Measurements from ENCODE around the gene SPACA6. TPM values are rescaled to one million over a fixed set of nuclear protein-coding genes. Genes with fewer than 3 reads are reported as not detected.
"Not testable (repeated sequence)": the region's sequence is repeated elsewhere in the genome, so short reads cannot be mapped to it uniquely, and the experiment has no call there.

The SPACA6 gene
- total and polyA plus RNA-seq, 2 donors, result 6.3 to 19.3 TPM

GRCh38 chr19:51675911-51676565 is 17.1 kb upstream of the SPACA6 start:
- not testable (repeated sequence) for H3K4me3 ChIP-seq (ENCODE audit: low read depth, low read length); H3K27ac ChIP-seq (ENCODE audit: low read depth); DNase-seq (ENCODE audit: extremely low spot score); H3K4me1 ChIP-seq (ENCODE audit: insufficient read depth); H3K36me3 ChIP-seq (ENCODE audit: insufficient read depth)
- WGBS, result 67% methylated on average over 7 of the region's 7 CpGs

DNA sequence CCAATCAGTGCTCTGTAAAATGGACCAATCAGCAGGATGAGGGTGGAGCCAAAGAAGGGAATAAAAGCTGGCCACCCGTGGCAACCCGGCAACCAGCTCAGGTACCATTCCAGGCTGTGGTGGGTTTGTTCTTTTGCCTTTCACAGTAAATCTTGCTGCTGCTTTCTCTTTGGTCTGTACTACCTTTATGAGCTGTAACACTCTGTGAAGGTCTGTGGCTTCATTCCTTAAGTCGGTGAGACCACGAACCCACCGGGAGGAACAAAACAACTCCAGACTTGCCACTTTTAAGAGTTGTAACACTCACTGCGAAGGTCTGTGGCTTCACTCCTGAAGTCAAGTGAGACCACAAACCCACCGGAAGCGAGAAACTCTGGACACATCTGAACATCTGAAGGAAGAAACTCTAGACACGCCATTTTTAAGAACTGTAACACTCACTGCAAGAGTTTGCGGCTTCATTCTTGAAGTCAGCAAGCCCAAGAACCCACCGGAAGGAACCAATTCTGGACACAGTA is 16.5 kb upstream of the SPACA6 start:
- 67% methylated on average over 11 of the region's 11 CpGs for WGBS
- H3K4me3 ChIP-seq (ENCODE audit: low read depth, low read length), result no peak overlapping the region
- DNase-seq (ENCODE audit: extremely low spot score), result no peak
- H3K27ac ChIP-seq (ENCODE audit: low read depth), result no peak overlapping the region
- no peaks in the 10 kb centered on the region for H3K4me1 ChIP-seq (ENCODE audit: insufficient read depth)
- no peaks in the 10 kb centered on the region for H3K36me3 ChIP-seq (ENCODE audit: insufficient read depth)

DNA sequence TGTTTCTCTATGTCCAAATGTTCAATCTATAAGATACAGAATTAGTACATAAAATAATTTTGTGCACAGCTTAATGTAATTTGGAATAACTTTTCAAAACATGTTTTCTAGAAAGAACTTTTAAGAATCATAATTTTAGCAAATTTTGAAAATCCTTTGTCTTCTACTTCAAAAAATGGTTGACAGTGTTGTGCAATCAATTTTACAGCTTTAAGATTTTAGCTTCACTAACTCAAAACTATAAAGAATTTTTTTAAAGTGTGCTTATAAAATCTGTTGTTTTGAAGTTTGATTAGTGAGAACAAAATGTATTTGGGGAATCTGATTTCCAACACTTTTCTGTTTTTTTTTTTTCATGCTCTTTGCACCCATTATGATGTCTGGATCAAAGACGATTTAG is 12.7 kb upstream of the SPACA6 start:
- DNase-seq (ENCODE audit: extremely low spot score), result no peak
- H3K4me1 ChIP-seq (ENCODE audit: insufficient read depth), result no peaks in the 10 kb centered on the region
- no peak overlapping the region for H3K27ac ChIP-seq (ENCODE audit: low read depth)
- H3K36me3 ChIP-seq (ENCODE audit: insufficient read depth), result no peaks in the 10 kb centered on the region
- WGBS, result 86% methylated on average over 1 of the region's 1 CpG
- no peak overlapping the region for H3K4me3 ChIP-seq (ENCODE audit: low read depth, low read length)

- WGBS, result 45% methylated on average over 3 of the region's 3 CpGs
- no peak overlapping the region for H3K27ac ChIP-seq (ENCODE audit: low read depth)
- H3K36me3 ChIP-seq (ENCODE audit: insufficient read depth), result no peaks in the 10 kb centered on the region
- no peak for DNase-seq (ENCODE audit: extremely low spot score)
- no peak overlapping the region for H3K4me3 ChIP-seq (ENCODE audit: low read depth, low read length)
- no peaks in the 10 kb centered on the region for H3K4me1 ChIP-seq (ENCODE audit: insufficient read depth)
Measured at GRCh38 chr19:51681286-51681941, 11.7 kb upstream of the SPACA6 start.

- H3K4me1 ChIP-seq (ENCODE audit: insufficient read depth), result peaks cover 2% of the 10 kb centered on the region
- DNase-seq (ENCODE audit: extremely low spot score), result no peak
- no peaks in the 10 kb centered on the region for H3K36me3 ChIP-seq (ENCODE audit: insufficient read depth)
- WGBS, result 66% methylated on average over 2 of the region's 2 CpGs
- no peak overlapping the region for H3K4me3 ChIP-seq (ENCODE audit: low read depth, low read length)
- H3K27ac ChIP-seq (ENCODE audit: low read depth), result no peak overlapping the region
Measured at GRCh38 chr19:51686171-51686570, 7.0 kb upstream of the SPACA6 start.

- H3K4me1 ChIP-seq (ENCODE audit: insufficient read depth), result peaks cover 2% of the 10 kb centered on the region
- WGBS, result 7% methylated on average over 22 of the region's 22 CpGs
- H3K27ac ChIP-seq (ENCODE audit: low read depth), result peak overlapping the region; percentile 88
- H3K36me3 ChIP-seq (ENCODE audit: insufficient read depth), result no peaks in the 10 kb centered on the region
- DNase-seq (ENCODE audit: extremely low spot score), result peak; percentile 31
- H3K4me3 ChIP-seq (ENCODE audit: low read depth, low read length), result peak overlapping the region; percentile 92
Measured at GRCh38 chr19:51687791-51688670, 5.1 kb upstream of the SPACA6 start.

- under 1% methylated on average over 63 of the region's 63 CpGs for WGBS
- Histone ChIP-seq H3K4me3 (ENCODE audit: low read depth, low read length) (peak overlapping the region; percentile 92), H3K36me3 (ENCODE audit: insufficient read depth) (no peaks in the 10 kb centered on the region), H3K27ac (ENCODE audit: low read depth) (peak overlapping the region; percentile 94), H3K4me1 (ENCODE audit: insufficient read depth) (peaks cover 2% of the 10 kb centered on the region)
- peak; percentile 89 for DNase-seq (ENCODE audit: extremely low spot score)
Measured at GRCh38 chr19:51688671-51689571, 4.2 kb upstream of the SPACA6 start.

DNA sequence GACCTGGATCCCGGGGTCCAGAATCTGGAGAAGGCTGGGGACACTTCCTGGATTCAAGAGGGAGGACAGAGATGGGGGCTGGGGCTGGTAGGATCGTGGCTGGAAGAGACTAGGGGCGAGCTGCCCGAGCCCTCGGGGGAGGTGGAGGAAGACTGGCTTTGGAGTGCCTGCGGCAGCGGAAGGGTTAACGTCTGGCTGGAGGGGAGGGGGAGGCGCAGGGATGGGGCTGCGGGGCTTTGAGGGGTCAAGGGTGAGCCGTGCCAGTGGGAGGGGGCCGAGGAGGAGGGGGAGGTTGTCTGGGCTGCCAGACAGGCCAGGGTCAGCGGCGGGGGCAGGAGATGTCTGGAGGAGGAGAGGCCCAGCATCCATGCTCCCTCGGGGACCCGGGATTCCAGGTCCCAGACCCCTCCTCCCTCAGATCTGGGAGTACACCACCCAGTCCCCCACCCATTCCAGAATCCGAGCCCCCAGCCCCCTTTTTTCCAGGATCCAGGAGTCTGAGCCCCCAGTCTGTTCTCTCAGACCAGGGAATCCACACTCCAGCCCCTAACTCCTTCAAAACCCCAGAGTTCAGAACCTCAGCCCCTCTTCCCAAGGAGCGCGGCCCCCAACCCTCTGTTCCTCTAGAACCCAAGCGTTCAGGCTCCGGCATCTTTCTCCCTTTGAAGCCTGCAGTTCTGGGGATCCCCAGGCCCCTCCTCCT is 3.2 kb upstream of the SPACA6 start:
- under 1% methylated on average over 21 of the region's 21 CpGs for WGBS
- H3K4me1 ChIP-seq (ENCODE audit: insufficient read depth), result peaks cover 2% of the 10 kb centered on the region
- H3K4me3 ChIP-seq (ENCODE audit: low read depth, low read length), result peak overlapping the region; percentile 92
- H3K27ac ChIP-seq (ENCODE audit: low read depth), result peak overlapping the region; percentile 94
- no peaks in the 10 kb centered on the region for H3K36me3 ChIP-seq (ENCODE audit: insufficient read depth)
- DNase-seq (ENCODE audit: extremely low spot score), result peak; percentile 35

- Histone ChIP-seq H3K4me3 (ENCODE audit: low read depth, low read length) (peak overlapping the region; percentile 92), H3K36me3 (ENCODE audit: insufficient read depth) (no peaks in the 10 kb centered on the region), H3K4me1 (ENCODE audit: insufficient read depth) (peaks cover 2% of the 10 kb centered on the region), H3K27ac (ENCODE audit: low read depth) (peak overlapping the region; percentile 94)
- DNase-seq (ENCODE audit: extremely low spot score), result peak; percentile 79
- WGBS, result 0% methylated on average over 21 of the region's 21 CpGs
Measured at GRCh38 chr19:51690454-51691073, 2.6 kb upstream of the SPACA6 start.

DNA sequence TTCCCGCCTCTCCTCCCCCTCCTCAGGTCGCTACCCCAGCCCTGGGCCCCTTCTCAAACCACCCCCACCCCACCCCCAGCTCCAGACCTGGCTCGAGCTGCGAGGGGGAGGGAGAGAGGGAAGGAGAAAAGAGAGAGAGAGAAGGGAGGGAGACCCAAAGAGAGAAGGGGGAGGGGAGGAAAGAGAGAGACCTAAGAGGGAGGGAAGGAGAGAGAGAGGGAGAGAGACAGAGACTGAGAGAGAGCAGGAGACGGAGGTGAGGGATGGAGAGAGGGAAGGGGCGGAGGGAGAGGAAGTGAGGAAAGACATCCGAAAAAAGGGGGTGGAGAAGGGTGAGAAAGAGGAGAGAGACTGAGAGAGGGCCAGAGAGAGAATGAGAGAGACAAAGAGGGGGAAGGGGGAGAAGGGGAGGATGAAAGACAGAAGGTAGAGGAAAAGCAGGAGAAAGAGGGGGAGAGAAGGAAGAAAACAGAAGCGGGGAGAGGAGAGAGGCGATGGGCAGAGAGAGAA is 2.0 kb upstream of the SPACA6 start:
- DNase-seq (ENCODE audit: extremely low spot score), result no peak
- H3K36me3 ChIP-seq (ENCODE audit: insufficient read depth), result no peaks in the 10 kb centered on the region
- H3K4me3 ChIP-seq (ENCODE audit: low read depth, low read length), result peak overlapping the region; percentile 92
- 4% methylated on average over 9 of the region's 9 CpGs for WGBS
- H3K27ac ChIP-seq (ENCODE audit: low read depth), result peak overlapping the region; percentile 53
- peaks cover 2% of the 10 kb centered on the region for H3K4me1 ChIP-seq (ENCODE audit: insufficient read depth)

- Histone ChIP-seq H3K36me3 (ENCODE audit: insufficient read depth) (no peaks in the 10 kb centered on the region), H3K27ac (ENCODE audit: low read depth) (peak overlapping the region; percentile 34), H3K4me1 (ENCODE audit: insufficient read depth) (peaks cover 2% of the 10 kb centered on the region), H3K4me3 (ENCODE audit: low read depth, low read length) (peak overlapping the region; percentile 92)
- DNase-seq (ENCODE audit: extremely low spot score), result no peak
- 19% methylated on average over 12 of the region's 12 CpGs for WGBS
Measured at GRCh38 chr19:51691584-51692428, 1.3 kb upstream of the SPACA6 start.

All from urinary bladder (tissue), 4 donors.